ENCODE data around the gene BRSK2.

Gene BRSK2

GRCh38 chr11:1483445-1483961 is 93.8 kb downstream of the BRSK2 start:
- no peak for DNase-seq (ENCODE audit: low read depth)

- DNase-seq (ENCODE audit: low read depth), result no peak
Measured at GRCh38 chr11:1484061-1484671, 94.4 kb downstream of the BRSK2 start.

- no peak for DNase-seq (ENCODE audit: low read depth)
Measured at GRCh38 chr11:1484695-1485503, 95.2 kb downstream of the BRSK2 start.

- DNase-seq (ENCODE audit: low read depth), result no peak
Measured at GRCh38 chr11:1485504-1485885, 95.8 kb downstream of the BRSK2 start.

GRCh38 chr11:1486054-1486825 is 96.5 kb downstream of the BRSK2 start, which contains the start of gene MOB2:
Gene MOB2 (minus strand): TSS chr11:1486779. CDS start chr11:1486556, 223 bp downstream.
- DNase-seq (ENCODE audit: low read depth), result no peak

- DNase-seq (ENCODE audit: low read depth), result no peak
Measured at GRCh38 chr11:1487091-1487850, 97.5 kb downstream of the BRSK2 start.

- no peak for DNase-seq (ENCODE audit: low read depth)
Measured at GRCh38 chr11:1487851-1488574, 98.3 kb downstream of the BRSK2 start.

GRCh38 chr11:1488575-1489180 is 98.9 kb downstream of the BRSK2 start:
- no peak for DNase-seq (ENCODE audit: low read depth)

GRCh38 chr11:1490651-1491050 is 100.9 kb downstream of the BRSK2 start:
- no peak for DNase-seq (ENCODE audit: low read depth)

GRCh38 chr11:1491379-1491778 is 101.6 kb downstream of the BRSK2 start:
- no peak for DNase-seq (ENCODE audit: low read depth)

- DNase-seq (ENCODE audit: low read depth), result no peak
Measured at GRCh38 chr11:1493650-1494244, 104.0 kb downstream of the BRSK2 start.

GRCh38 chr11:1494650-1495049 is 104.9 kb downstream of the BRSK2 start:
- no peak for DNase-seq (ENCODE audit: low read depth)

GRCh38 chr11:1496091-1496760 is 106.5 kb downstream of the BRSK2 start:
- DNase-seq (ENCODE audit: low read depth), result no peak

GRCh38 chr11:1496761-1497095 is 107.0 kb downstream of the BRSK2 start:
- DNase-seq (ENCODE audit: low read depth), result no peak

- no peak for DNase-seq (ENCODE audit: low read depth)
Measured at GRCh38 chr11:1497600-1497999, 107.9 kb downstream of the BRSK2 start.

- no peak for DNase-seq (ENCODE audit: low read depth)
Measured at GRCh38 chr11:1498262-1498661, 108.5 kb downstream of the BRSK2 start.

GRCh38 chr11:1499261-1499890 is 109.6 kb downstream of the BRSK2 start:
- DNase-seq (ENCODE audit: low read depth), result no peak

- DNase-seq (ENCODE audit: low read depth), result no peak
Measured at GRCh38 chr11:1499899-1500298, 110.2 kb downstream of the BRSK2 start.

Measured in activated gamma-delta T cell treated with anti-CD3 and anti-CD28 coated beads, Interleukin-2, amount 50 U/mL, for 16 hours (primary cell).